Left ventricle myocardium superior (tissue), 1 donor: ENCODE measurements around the gene GLB1L. TPM values are rescaled to one million over a fixed set of nuclear protein-coding genes. Genes with fewer than 3 reads are reported as not detected.

Experiments
- ATAC-seq: fragments of 200-7000 bp; cut with Tn5 transposase; one replicate; pipeline ENCODE4 v1.9.1; 2020; ENCODE audit warnings: mild to moderate bottlenecking, moderate library complexity
- DNase-seq: peaks from one replicate; pipeline ENCODE4 v3.0.0-alpha.2; 2020
- intact Hi-C: fragments of 100-400 bp; cut with micrococcal nuclease; formaldehyde crosslinking; loops from one replicate; pipeline ENCODE4 v1.11.0; 2022
- total RNA-seq: library from RNA; stranded (reverse); fragmentation: NEBNext Ultra II Directional; extraction: Animal tissue kit (Norgen Biotek cat#: 25700); gene quantifications from one replicate; pipeline ENCODE4 v1.2.1, GENCODE V29; 2021
- donor health status: DM: no; HTN: yes; CAD: no; lungs with severe emphysema.

GLB1L gene
- total RNA-seq, 1 donor from 2014 or later: 2.5 TPM

DNA sequence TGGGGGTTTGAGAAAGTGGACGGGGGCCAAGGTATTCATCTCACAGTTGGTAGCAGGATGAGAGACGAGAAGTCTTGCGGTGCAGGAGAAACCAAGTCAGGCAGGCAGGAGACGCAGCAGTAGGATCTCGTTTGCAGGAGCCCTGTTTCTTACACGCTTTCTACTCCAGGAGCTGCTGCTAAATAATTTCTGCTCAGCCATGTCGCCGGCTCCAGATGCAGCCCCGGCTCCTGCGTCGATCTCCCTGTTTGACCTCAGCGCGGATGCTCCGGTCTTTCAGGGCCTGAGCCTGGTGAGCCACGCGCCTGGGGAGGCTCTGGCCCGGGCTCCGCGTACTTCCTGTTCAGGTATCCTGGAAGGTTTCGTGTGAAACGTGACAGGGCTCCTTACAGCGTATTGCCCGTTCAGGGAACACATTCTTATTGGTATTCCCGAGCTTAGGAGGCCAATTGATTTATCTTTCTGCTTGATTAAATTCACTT is 15.1 kb downstream of the GLB1L start:
- DNase-seq (peak; percentile 59), ATAC-seq (peak; percentile 8)
- intact Hi-C loops: loop anchor here (10.0 kb wide), 1 partner anchor 65 kb away; no protein-coding TSS in a partner anchor

- DNase-seq (peak; percentile 99), ATAC-seq (peak; percentile 99)
- intact Hi-C loops: loop anchor here (10.0 kb wide), 1 partner anchor 65 kb away; no protein-coding TSS in a partner anchor
Measured at GRCh38 chr2:219229305-219230058, 15.8 kb downstream of the GLB1L start, which contains the start of the genes ANKZF1 and ATG9A. Gene ANKZF1 (plus strand): TSS chr2:219229806. CDS start chr2:219230258, 452 bp downstream. Gene ATG9A (minus strand): TSS chr2:219229636. CDS start chr2:219228024, 1,612 bp downstream.

DNA sequence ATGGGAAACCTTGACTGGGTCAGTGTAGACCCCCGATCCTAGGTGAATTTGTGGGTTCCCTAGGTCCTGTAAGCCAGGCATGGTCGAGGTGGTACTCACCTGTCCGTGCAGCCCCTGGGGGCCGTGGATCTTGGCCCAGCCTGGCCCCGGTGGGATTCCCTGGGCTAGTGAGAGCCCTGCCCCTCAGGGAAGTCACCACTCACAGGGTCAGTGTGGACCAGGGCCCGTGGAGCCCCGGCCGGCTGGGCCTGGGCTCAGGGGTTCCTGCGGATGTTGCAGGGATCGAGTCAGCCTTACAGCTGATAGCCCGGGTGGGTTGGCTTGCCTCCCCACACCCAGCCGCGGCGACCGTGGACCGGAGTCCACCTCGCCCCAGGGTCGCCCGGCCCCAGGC is 16.3 kb downstream of the GLB1L start:
- ATAC-seq: peak; percentile 17
- intact Hi-C loops: no loop called here

GRCh38 chr2:219228041-219228910 is 17.0 kb downstream of the GLB1L start:
- ATAC-seq (no peak), DNase-seq (peak; percentile 24)
- intact Hi-C loops: no loop called here

More for the DNA sequence above, 16.3 kb downstream of the GLB1L start:
- DNase-seq: no peak

GRCh38 chr2:219225350-219225749 is 19.9 kb downstream of the GLB1L start:
- DNase-seq (no peak), ATAC-seq (no peak)
- intact Hi-C loops: no loop called here

DNA sequence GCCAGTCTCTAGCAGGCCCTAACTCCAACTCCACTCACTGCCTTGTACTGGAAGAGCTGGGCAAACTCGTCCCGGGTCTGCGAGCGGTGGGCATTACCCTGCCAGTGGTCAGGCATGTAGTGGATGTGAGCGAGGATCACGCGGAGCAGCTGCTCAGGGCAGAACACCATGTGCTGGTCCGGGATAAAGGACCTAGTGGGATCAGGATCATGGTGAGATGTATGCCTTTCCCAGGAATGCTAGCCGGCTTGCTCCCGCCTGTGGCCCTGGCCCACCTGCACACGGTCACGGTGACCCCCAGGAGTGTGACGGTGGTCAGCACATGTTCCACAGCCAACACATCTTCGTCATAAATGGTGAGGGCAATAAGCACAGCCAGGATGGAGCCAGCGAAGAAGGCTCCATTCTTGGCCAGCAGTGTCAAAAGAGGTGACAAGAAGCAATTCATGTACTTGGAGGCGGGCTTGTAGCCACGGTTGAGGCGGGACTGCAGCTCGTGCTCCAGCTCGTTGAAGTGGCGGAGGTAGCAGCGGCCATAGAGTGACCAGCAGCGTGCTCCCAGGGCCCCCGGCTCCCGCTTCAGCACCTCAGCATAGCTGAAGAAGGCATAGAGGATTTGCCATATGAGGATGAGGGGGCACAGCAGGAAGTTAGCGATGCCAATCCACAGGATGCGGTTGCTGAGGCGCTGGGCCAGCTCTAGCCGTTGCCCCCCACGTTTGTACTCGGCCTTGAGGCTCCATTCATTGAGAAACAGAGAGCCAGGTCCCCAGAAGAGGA is 21.2 kb downstream of the GLB1L start:
- ATAC-seq: no peak
- no peak for DNase-seq
- intact Hi-C loops: no loop called here

GRCh38 chr2:219221957-219222518 is 23.2 kb downstream of the GLB1L start:
- intact Hi-C loops: no loop called here
- no peak for DNase-seq

DNA sequence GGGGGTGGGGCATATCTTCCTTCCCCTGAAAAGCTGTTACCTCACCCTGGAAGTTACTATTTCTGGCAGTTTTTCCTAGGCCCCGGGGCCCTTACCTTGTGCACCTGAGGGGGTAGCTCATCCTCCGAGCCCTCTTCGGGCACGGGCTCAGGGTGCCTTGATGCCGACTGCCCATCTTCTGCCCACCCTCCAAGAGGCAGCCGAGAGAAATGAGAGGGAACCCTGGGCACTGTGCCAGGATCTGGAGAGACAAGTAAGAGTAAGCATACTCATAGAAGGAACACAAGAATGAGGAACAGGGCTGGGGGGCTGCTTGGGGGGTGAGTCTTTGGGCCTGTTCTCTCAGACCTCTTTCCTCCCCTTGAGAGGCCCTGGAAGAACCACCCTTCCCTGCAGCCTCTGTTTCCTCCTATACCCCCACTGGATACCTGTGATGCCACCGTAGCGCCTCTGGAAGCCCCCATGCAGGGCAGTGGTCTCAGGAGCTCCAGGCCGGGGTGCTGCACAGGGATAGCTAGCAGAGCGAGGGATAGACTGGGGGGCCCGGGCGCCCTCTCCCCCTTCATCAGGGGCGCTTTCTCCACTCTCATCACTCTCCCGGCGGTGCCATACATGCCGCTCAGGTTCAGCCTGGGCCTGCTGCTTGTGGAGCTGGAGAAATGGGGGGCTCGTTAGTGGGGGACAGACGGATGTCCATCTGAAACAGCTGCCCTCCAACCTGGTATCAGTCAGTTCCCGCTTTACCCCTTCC is 24.4 kb downstream of the GLB1L start:
- ATAC-seq (no peak), DNase-seq (no peak)
- intact Hi-C loops: no loop called here

More at GRCh38 chr2:219221957-219222518, 23.2 kb downstream of the GLB1L start:
- ATAC-seq: no peak

DNA sequence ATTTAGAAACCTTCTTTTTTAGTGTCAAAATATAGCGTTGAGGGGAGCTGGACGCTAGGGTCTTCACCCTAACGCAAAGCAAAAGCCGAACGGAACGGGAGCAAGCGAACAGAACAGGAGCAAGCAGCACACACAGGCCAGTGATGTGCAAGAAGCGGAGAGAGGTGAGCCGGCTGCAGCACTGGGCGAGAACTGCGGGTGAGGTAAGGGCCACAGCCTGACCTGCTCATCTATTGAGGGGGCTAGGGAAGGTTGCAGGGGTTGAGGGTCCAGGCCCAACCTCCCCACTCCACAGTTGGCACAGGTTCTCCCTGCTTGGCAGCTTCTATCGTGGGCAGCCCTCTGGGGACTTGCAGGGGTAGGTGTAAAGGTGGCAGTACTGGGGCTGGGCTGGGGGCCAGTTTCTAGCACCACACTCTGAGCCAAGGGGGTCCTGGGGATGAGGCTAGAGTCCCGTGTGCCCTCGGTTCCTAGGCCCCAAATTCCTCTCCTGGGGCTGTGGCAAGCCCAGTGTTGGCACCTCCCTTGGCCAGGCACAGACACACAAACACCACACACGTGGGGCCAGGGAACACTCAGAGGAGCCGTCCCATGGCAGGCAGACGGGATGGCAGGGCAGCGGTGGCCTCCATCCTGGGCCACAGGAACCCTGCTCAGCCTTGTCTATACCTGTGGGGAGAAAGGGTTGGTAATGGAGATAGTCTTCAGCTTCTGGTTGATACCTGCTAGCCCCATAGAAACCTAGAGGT is 25.3 kb downstream of the GLB1L start:
- DNase-seq (no peak), ATAC-seq (no peak)
- intact Hi-C loops: no loop called here

GRCh38 chr2:219218732-219219701 is 26.2 kb downstream of the GLB1L start, which contains the start of gene ABCB6:
Gene ABCB6 (minus strand): TSS chr2:219218958. CDS start chr2:219218673, 285 bp downstream.
- peak; percentile 90 for ATAC-seq
- intact Hi-C loops: no loop called here
- peak; percentile 99 for DNase-seq

- intact Hi-C loops: no loop called here
- ATAC-seq: peak; percentile 61
- DNase-seq: peak; percentile 79
Measured at GRCh38 chr2:219218217-219218731, 27.0 kb downstream of the GLB1L start.

DNA sequence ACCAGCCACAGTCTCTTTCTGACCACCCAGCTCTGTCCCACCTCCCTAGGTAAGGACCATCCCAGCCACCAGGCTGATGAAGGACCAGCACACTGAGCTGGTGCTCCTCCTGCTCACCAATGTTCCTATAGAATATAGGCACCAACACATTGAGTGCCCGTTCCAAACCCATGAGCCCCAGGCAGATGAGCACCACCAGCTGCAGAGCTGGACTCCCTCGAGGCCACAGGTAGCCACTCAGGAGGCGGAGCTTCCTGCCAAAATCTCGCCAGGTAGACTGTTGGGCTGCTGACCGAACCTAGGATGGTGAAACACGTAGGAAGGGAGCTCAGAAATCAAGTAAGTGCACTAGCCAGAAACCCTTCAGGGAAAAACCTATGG is 28.7 kb downstream of the GLB1L start:
- no peak for ATAC-seq
- intact Hi-C loops: no loop called here
- DNase-seq: no peak

DNA sequence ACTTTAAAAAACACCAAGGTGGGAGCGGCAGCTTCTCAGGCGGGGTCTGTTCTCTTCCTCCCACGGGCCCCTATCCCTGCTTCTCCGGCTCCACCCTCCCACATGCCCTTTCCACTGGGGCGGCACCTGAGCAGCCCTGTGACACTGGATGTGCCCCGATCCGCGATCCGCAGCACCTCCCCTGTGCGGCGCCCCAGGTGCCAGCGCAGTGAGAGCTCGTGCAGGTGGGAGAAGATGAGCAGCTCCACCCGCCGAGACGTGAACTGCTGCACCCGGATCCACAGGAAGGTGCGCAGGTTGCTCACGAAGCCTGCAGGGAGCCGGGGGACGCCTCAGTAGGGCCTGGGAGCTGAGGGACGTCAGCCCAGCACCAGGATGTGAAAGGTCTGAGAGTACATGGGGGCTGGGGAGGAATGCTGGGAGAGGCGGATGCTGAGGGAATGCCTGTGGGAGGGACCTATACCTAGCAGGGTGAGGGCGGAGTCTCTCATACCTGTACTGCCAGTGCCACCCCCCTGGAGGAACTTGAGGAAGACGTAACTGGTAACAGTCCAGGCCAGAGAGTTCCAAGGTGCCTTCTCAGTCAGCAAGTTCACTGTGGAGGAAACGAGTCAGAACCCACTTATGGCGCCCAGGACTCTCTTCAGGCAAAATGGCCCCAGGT is 29.2 kb downstream of the GLB1L start:
- DNase-seq (no peak), ATAC-seq (no peak)
- intact Hi-C loops: no loop called here

DNA sequence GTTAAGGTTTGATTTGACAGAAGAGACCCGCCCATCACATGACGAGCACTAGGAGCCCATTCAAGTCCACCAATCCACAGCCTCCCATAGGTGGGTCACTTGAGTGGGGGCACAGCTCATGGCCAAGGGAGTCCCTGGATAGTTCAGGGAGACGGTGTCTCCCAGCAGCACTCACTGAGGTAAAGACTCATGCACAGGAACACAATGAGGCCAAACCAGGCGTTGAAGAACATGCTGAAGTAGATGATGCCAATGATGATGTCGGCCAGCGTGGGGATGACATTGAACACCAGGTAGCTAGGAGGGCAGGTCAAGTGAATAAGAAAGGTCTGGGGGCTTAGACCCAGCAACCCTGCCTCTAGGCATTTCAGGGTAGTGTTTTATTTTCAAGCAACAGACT is 30.5 kb downstream of the GLB1L start:
- intact Hi-C loops: no loop called here
- no peak for ATAC-seq
- DNase-seq: no peak

DNA sequence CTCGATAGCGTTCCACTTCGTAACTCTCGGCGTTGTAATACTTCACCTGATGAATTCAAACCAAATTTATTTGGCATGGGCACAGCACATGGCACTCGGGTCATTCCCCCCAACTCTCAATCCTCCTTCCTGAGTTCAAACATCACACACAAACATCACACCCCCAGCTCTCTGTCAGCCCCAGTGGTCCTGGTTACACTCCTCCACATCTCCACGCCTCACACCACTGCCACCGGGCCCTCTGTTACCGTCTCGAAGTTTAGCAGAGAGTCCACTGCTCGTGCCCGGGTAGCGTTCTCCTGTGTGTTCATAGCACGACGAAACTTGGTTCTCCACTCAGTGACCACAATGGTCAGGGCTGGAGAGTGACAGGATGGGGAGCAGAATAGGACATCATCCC is 31.1 kb downstream of the GLB1L start:
- intact Hi-C loops: no loop called here
- no peak for ATAC-seq

More for the DNA sequence above, 31.1 kb downstream of the GLB1L start:
- no peak for DNase-seq
